GM04504 (cell line): ENCODE data around the gene ZNF79.

Experiments used
- DNase-seq: peaks from one replicate; pipeline ENCODE4 v3.0.0-alpha.2; 2012; ENCODE audit warnings: low read depth

The ZNF79 gene

GRCh38 chr9:127398275-127398647, 25.9 kb upstream of the ZNF79 start:
- no peak for DNase-seq

- no peak for DNase-seq
These were observed 25.3 kb upstream of the ZNF79 start for GRCh38 chr9:127398715-127399400.

GRCh38 chr9:127399736-127400269, 24.4 kb upstream of the ZNF79 start:
- no peak for DNase-seq

- DNase-seq: no peak
These were observed 21.6 kb upstream of the ZNF79 start for GRCh38 chr9:127402401-127403090.

GRCh38 chr9:127403507-127404192, 20.5 kb upstream of the ZNF79 start:
- DNase-seq: no peak

GRCh38 chr9:127404631-127405030, 19.6 kb upstream of the ZNF79 start:
- no peak for DNase-seq

GRCh38 chr9:127405344-127406125, 18.6 kb upstream of the ZNF79 start:
- no peak for DNase-seq

GRCh38 chr9:127406799-127407491, 17.2 kb upstream of the ZNF79 start:
- DNase-seq: no peak

GRCh38 chr9:127407492-127407843, 16.7 kb upstream of the ZNF79 start:
- DNase-seq: no peak

GRCh38 chr9:127411122-127411521, 13.1 kb upstream of the ZNF79 start:
- DNase-seq: no peak

- no peak for DNase-seq
These were observed 9.0 kb upstream of the ZNF79 start for GRCh38 chr9:127415141-127415540.

- DNase-seq: no peak
These were observed 8.5 kb upstream of the ZNF79 start for GRCh38 chr9:127415657-127416056.

GRCh38 chr9:127417131-127418036, 6.8 kb upstream of the ZNF79 start:
- peak; percentile 76 for DNase-seq

GRCh38 chr9:127418037-127418471, 6.1 kb upstream of the ZNF79 start:
- DNase-seq: no peak

GRCh38 chr9:127419348-127419747, 4.8 kb upstream of the ZNF79 start:
- DNase-seq: no peak

- no peak for DNase-seq
These were observed 3.1 kb upstream of the ZNF79 start for GRCh38 chr9:127421057-127421456.

GRCh38 chr9:127422133-127422782, 1.9 kb upstream of the ZNF79 start:
- DNase-seq: no peak

- DNase-seq: no peak
These were observed 1.4 kb upstream of the ZNF79 start for GRCh38 chr9:127422787-127423186.

- DNase-seq: no peak
These were observed 677 bp upstream of the ZNF79 start for GRCh38 chr9:127423476-127423933.

GRCh38 chr9:127424676-127424999, 456 bp downstream of the ZNF79 start:
- no peak for DNase-seq
